Prostate gland (tissue), 2 donors: ENCODE measurements around the gene KRTAP4-9. TPM values are rescaled to one million over a fixed set of nuclear protein-coding genes. Genes with fewer than 3 reads are reported as not detected.
"Not testable (repeated sequence)": the region's sequence is repeated elsewhere in the genome, so short reads cannot be mapped to it uniquely, and the experiment has no call there.

Experiments used
- DNase-seq: peaks from one replicate; pipeline ENCODE4 v3.0.0-alpha.2; 2019; ENCODE audit warnings: low spot score
- H3K27ac ChIP-seq, 2 donors: fragments of 200-600 bp; sonication (generic); 2 replicates each; pipeline ENCODE4 v1.5.1; 2017 to 2019
- H3K27me3 ChIP-seq: fragments of 200-600 bp; sonication (generic); replicated peaks from 2 replicates; pipeline ENCODE4 v1.5.1; 2019; ENCODE audit not compliant: insufficient read depth
- H3K36me3 ChIP-seq, 2 donors: fragments of 200-600 bp; sonication (generic); 1 replicate in 1 of 2; 2 replicates in 1 of 2; pipeline versions ENCODE4 v1.5.1 to v1.8.1; 2017 to 2019
- H3K4me1 ChIP-seq: fragments of 200-600 bp; sonication (generic); replicated peaks from 2 replicates; pipeline ENCODE4 v1.5.1; 2019
- H3K4me3 ChIP-seq, 2 donors: fragments of 200-600 bp; sonication (generic); 2 replicates each; pipeline ENCODE4 v1.5.1; 2017 to 2019
- H3K9me3 ChIP-seq: fragments of 200-600 bp; sonication (generic); 2 replicates; pipeline ENCODE4 v1.5.1; 2017
- CTCF ChIP-seq, 4 experiments: fragments of 200-600 bp in 2 of 4; fragments of 450-650 bp in 2 of 4; sonication (generic) in 2 of 4; IDR thresholded peaks; 1 replicate in 3 of 4; 2 replicates in 1 of 4; pipeline ENCODE4 v1.5.1; 2016 to 2019; ENCODE audit warnings: antibody characterized with exemption in 4 of 4, mild to moderate bottlenecking in 2 of 4, moderate library complexity in 2 of 4
- POLR2A ChIP-seq: fragments of 450-650 bp; IDR thresholded peaks from one replicate; pipeline ENCODE4 v1.6.1; 2016; ENCODE audit warnings: antibody characterized with exemption, mild to moderate bottlenecking
- POLR2AphosphoS5 ChIP-seq: sonication (generic); formaldehyde crosslinking; IDR thresholded peaks from one replicate; pipeline ENCODE4 v1.6.1; 2017; ENCODE audit warnings: antibody characterized with exemption
- WGBS: methylation state at CpG from one replicate; pipeline ENCODE4 v1.1.5; 2018; 5-methylcytosine and 5-hydroxymethylcytosine counted together
- intact Hi-C: fragments of 100-400 bp; cut with DNase I; formaldehyde crosslinking; loops from one replicate; pipeline ENCODE4 v1.14.2; 2022
- total RNA-seq, 2 donors: library from RNA; depleted of rRNA; stranded (reverse); fragments of >200 nt; gene quantifications; one replicate each; pipeline ENCODE4 v1.1.0, GENCODE V29; 2016

The KRTAP4-9 gene
- total RNA-seq, 2 donors from 2014 or later: not detected

- intact Hi-C loops, H3K36me3 ChIP-seq, H3K4me3 ChIP-seq, H3K27me3 ChIP-seq, DNase-seq, H3K4me1 ChIP-seq, H3K27ac ChIP-seq, H3K9me3 ChIP-seq: not testable (repeated sequence)
- 68% methylated on average over 4 of the region's 4 CpGs for WGBS
These were observed 16.3 kb upstream of the KRTAP4-9 start for GRCh38 chr17:41088760-41089352.

GRCh38 chr17:41096055-41096454, 9.1 kb upstream of the KRTAP4-9 start:
- H3K4me1 ChIP-seq: no peaks in the 10 kb centered on the region
- H3K27ac ChIP-seq: no peak overlapping the region
- TF ChIP-seq CTCF (IDR thresholded peaks at IDR 0.05) (no peak), POLR2AphosphoS5 (no peak), POLR2A (no peak)
- intact Hi-C loops: no loop called here
- 84% methylated on average over 7 of the region's 7 CpGs for WGBS
- H3K4me3 ChIP-seq: no peak overlapping the region
- no peaks in the 10 kb centered on the region for H3K36me3 ChIP-seq
- H3K27me3 ChIP-seq: no peaks in the 10 kb centered on the region
- H3K9me3 ChIP-seq: no peaks in the 10 kb centered on the region
- no peak for DNase-seq

GRCh38 chr17:41098042-41098441, 7.1 kb upstream of the KRTAP4-9 start, which contains the start of gene KRTAP4-8:
Gene KRTAP4-8, minus strand, starts transcription at chr17:41098142. Its CDS starts 58 bp downstream, at chr17:41098084.
- intact Hi-C loops: no loop called here
- H3K4me3 ChIP-seq: no peak within 1 kb of the TSS
- H3K27me3 ChIP-seq: no peaks in the 10 kb centered on the region
- H3K27ac ChIP-seq: no peak within 1 kb of the TSS
- 79% methylated on average over 4 of the region's 4 CpGs for WGBS
- H3K4me1 ChIP-seq: no peaks in the 10 kb centered on the region
- no peak for TF ChIP-seq POLR2AphosphoS5
- no peak for TF ChIP-seq POLR2A
- no peak for TF ChIP-seq CTCF (IDR thresholded peaks at IDR 0.05)
- DNase-seq: no peak
- H3K9me3 ChIP-seq: no peaks in the 10 kb centered on the region
- no peaks in the 10 kb centered on the region for H3K36me3 ChIP-seq

GRCh38 chr17:41098481-41098880, 6.7 kb upstream of the KRTAP4-9 start:
- no peaks in the 10 kb centered on the region for H3K9me3 ChIP-seq
- no peak for DNase-seq
- H3K4me3 ChIP-seq: no peak overlapping the region
- no peak overlapping the region for H3K27ac ChIP-seq
- WGBS: 81% methylated on average over 6 of the region's 6 CpGs
- no peaks in the 10 kb centered on the region for H3K4me1 ChIP-seq
- H3K27me3 ChIP-seq: no peaks in the 10 kb centered on the region
- intact Hi-C loops: no loop called here
- no peaks in the 10 kb centered on the region for H3K36me3 ChIP-seq
- no peak for TF ChIP-seq POLR2A
- TF ChIP-seq POLR2AphosphoS5: no peak
- no peak for TF ChIP-seq CTCF (IDR thresholded peaks at IDR 0.05)

GRCh38 chr17:41099682-41100480, 5.3 kb upstream of the KRTAP4-9 start:
- intact Hi-C loops, H3K27me3 ChIP-seq, H3K4me1 ChIP-seq, H3K27ac ChIP-seq, DNase-seq, H3K4me3 ChIP-seq, H3K9me3 ChIP-seq, H3K36me3 ChIP-seq: not testable (repeated sequence)
- 64% methylated on average over 7 of the region's 7 CpGs for WGBS
